Vagina (tissue), 2 donors: ENCODE data around the gene HAAO. TPM values are rescaled to one million over a fixed set of nuclear protein-coding genes. Genes with fewer than 3 reads are reported as not detected.

ENCODE experiments used
- DNase-seq, 2 donors: peaks; one replicate each; pipeline ENCODE4 v3.0.0-alpha.2; 2017; ENCODE audit errors: extremely low spot score in 2 of 2
- H3K27ac ChIP-seq: fragments of 200-600 bp; sonication (generic); one replicate; pipeline ENCODE4 v1.5.1; 2019
- H3K27me3 ChIP-seq: fragments of 200-600 bp; sonication (generic); one replicate; pipeline ENCODE4 v1.5.1; 2019
- H3K36me3 ChIP-seq, 2 donors: fragments of 200-600 bp; sonication (generic); one replicate each; pipeline ENCODE4 v1.5.1; 2017 to 2019
- H3K4me1 ChIP-seq: fragments of 200-600 bp; sonication (generic); one replicate; pipeline ENCODE4 v1.5.1; 2019
- H3K4me3 ChIP-seq, 2 donors: fragments of 200-600 bp; sonication (generic); 1 replicate in 1 of 2; 2 replicates in 1 of 2; pipeline ENCODE4 v1.5.1; 2016 to 2019
- H3K9me3 ChIP-seq: fragments of 200-600 bp; sonication (generic); one replicate; pipeline ENCODE4 v1.5.1; 2019
- CTCF ChIP-seq, 3 experiments: fragments of 450-650 bp in 2 of 3; fragments of 200-600 bp in 1 of 3; sonication (generic) in 1 of 3; IDR thresholded peaks; one replicate each; pipeline ENCODE4 v1.5.1; 2017 to 2019; ENCODE audit warnings: antibody characterized with exemption in 3 of 3, mild to moderate bottlenecking in 2 of 3, moderate library complexity in 2 of 3
- POLR2A ChIP-seq, 2 donors: fragments of 450-650 bp; IDR thresholded peaks; one replicate each; pipeline ENCODE4 v1.6.1; 2017; ENCODE audit warnings: antibody characterized with exemption in 2 of 2, mild to moderate bottlenecking in 2 of 2, moderate library complexity in 2 of 2
- POLR2AphosphoS5 ChIP-seq, 2 donors: sonication (generic); formaldehyde crosslinking; IDR thresholded peaks; one replicate each; pipeline ENCODE4 v1.9.0; 2017; ENCODE audit warnings: antibody characterized with exemption in 2 of 2, mild to moderate bottlenecking in 2 of 2, low read depth in 1 of 2; ENCODE audit not compliant: insufficient read depth in 1 of 2
- intact Hi-C: fragments of 100-400 bp; cut with DNase I; formaldehyde crosslinking; loops from one replicate; pipeline ENCODE4 v1.15.1; 2023
- total RNA-seq: library from RNA; depleted of rRNA; stranded (reverse); fragments of >200 nt; gene quantifications from one replicate; pipeline ENCODE4 v1.2.3, GENCODE V29; 2016

Gene HAAO
- total RNA-seq, 1 donor from 2014 or later: 5.9 TPM

GRCh38 chr2:42755191-42755880, 37.0 kb downstream of the HAAO start:
- Histone ChIP-seq H3K4me1 (peaks cover 15% of the 10 kb centered on the region), H3K4me3 (no peak overlapping the region), H3K27me3 (no peaks in the 10 kb centered on the region), H3K36me3 (no peaks in the 10 kb centered on the region), H3K9me3 (no peaks in the 10 kb centered on the region), H3K27ac (peak overlapping the region; percentile 42)
- intact Hi-C loops: no loop called here
- TF ChIP-seq POLR2A (IDR thresholded peaks at IDR 0.05) (no peak), CTCF (IDR thresholded peaks at IDR 0.05) (no peak), POLR2AphosphoS5 (IDR thresholded peaks at IDR 0.05; ENCODE audit: insufficient read depth in 1 of 2, low read depth in 1 of 2) (no peak)
- DNase-seq: peak in 1 of 2 donors; percentile 84

DNA sequence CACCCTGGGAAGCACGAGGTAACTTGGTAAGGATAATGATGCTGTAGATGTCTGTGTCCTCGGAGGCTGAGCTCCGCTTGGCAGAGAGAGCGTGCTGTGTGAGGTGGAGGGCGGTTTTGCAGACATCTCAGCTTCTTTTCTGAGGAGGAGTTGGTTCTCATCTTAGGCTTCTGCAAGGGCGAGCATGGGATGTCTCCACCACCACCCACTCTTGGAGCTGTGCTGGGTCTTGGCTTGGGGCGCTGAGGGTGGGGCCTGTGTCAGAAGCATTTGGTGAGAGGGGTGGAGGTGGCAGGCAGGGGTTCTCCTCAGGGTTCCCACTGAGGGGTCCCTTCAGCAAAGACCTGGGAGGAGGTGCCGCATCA, 37.6 kb downstream of the HAAO start:
- no peaks in the 10 kb centered on the region for H3K36me3 ChIP-seq
- H3K4me1 ChIP-seq: peaks cover 15% of the 10 kb centered on the region
- H3K4me3 ChIP-seq: no peak overlapping the region
- no peak for TF ChIP-seq CTCF (IDR thresholded peaks at IDR 0.05)
- TF ChIP-seq POLR2A (IDR thresholded peaks at IDR 0.05): no peak
- TF ChIP-seq POLR2AphosphoS5 (IDR thresholded peaks at IDR 0.05; ENCODE audit: insufficient read depth in 1 of 2, low read depth in 1 of 2): no peak
- intact Hi-C loops: no loop called here
- H3K27me3 ChIP-seq: no peaks in the 10 kb centered on the region
- no peak for DNase-seq
- H3K9me3 ChIP-seq: no peaks in the 10 kb centered on the region
- peak overlapping the region; percentile 42 for H3K27ac ChIP-seq

- peak overlapping the region; percentile 42 for H3K27ac ChIP-seq
- H3K27me3 ChIP-seq: no peaks in the 10 kb centered on the region
- H3K4me3 ChIP-seq: no peak overlapping the region
- peaks cover 15% of the 10 kb centered on the region for H3K4me1 ChIP-seq
- no peaks in the 10 kb centered on the region for H3K36me3 ChIP-seq
- DNase-seq: no peak
- TF ChIP-seq POLR2AphosphoS5 (IDR thresholded peaks at IDR 0.05; ENCODE audit: insufficient read depth in 1 of 2, low read depth in 1 of 2): no peak
- no peak for TF ChIP-seq POLR2A (IDR thresholded peaks at IDR 0.05)
- no peak for TF ChIP-seq CTCF (IDR thresholded peaks at IDR 0.05)
- intact Hi-C loops: no loop called here
- H3K9me3 ChIP-seq: no peaks in the 10 kb centered on the region
These were observed 38.2 kb downstream of the HAAO start for GRCh38 chr2:42754021-42754775.

- H3K36me3 ChIP-seq: no peaks in the 10 kb centered on the region
- intact Hi-C loops: no loop called here
- TF ChIP-seq POLR2AphosphoS5 (IDR thresholded peaks at IDR 0.05; ENCODE audit: insufficient read depth in 1 of 2, low read depth in 1 of 2): no peak
- no peak for TF ChIP-seq POLR2A (IDR thresholded peaks at IDR 0.05)
- TF ChIP-seq CTCF (IDR thresholded peaks at IDR 0.05): no peak
- no peaks in the 10 kb centered on the region for H3K27me3 ChIP-seq
- no peak for DNase-seq
- no peaks in the 10 kb centered on the region for H3K9me3 ChIP-seq
- H3K27ac ChIP-seq: peak overlapping the region; percentile 42
- peaks cover 15% of the 10 kb centered on the region for H3K4me1 ChIP-seq
- H3K4me3 ChIP-seq: no peak overlapping the region
These were observed 39.3 kb downstream of the HAAO start for GRCh38 chr2:42752816-42753813.
